Endothelial cell (in vitro differentiated cells): ENCODE measurements around the gene INKA1. TPM values are rescaled to one million over a fixed set of nuclear protein-coding genes. Genes with fewer than 3 reads are reported as not detected.

ENCODE experiments used
- DNase-seq: peaks from one replicate; pipeline ENCODE4 v3.0.0; 2021; ENCODE audit warnings: low spot score
- H3K27ac Mint-ChIP-seq: one replicate; pipeline ENCODE4 v1.8.0; 2021; ENCODE audit warnings: mixed read lengths, inconsistent platforms; ENCODE audit not compliant: unreplicated experiment
- H3K27me3 Mint-ChIP-seq: one replicate; pipeline ENCODE4 v1.8.0; 2021; ENCODE audit warnings: mild to moderate bottlenecking, moderate library complexity, mixed read lengths, inconsistent platforms; ENCODE audit not compliant: unreplicated experiment
- H3K36me3 Mint-ChIP-seq: one replicate; pipeline ENCODE4 v1.8.0; 2021; ENCODE audit warnings: mild to moderate bottlenecking, low read depth, mixed read lengths, inconsistent platforms; ENCODE audit not compliant: unreplicated experiment
- H3K4me1 Mint-ChIP-seq: one replicate; pipeline ENCODE4 v1.8.0; 2021; ENCODE audit warnings: mild to moderate bottlenecking, mixed read lengths, inconsistent platforms; ENCODE audit not compliant: unreplicated experiment
- H3K4me3 Mint-ChIP-seq: one replicate; pipeline ENCODE4 v1.8.0; 2021; ENCODE audit warnings: mild to moderate bottlenecking, mixed read lengths, inconsistent platforms; ENCODE audit not compliant: unreplicated experiment
- H3K9me3 Mint-ChIP-seq: one replicate; pipeline ENCODE4 v1.8.0; 2021; ENCODE audit warnings: mixed read lengths, inconsistent platforms; ENCODE audit not compliant: unreplicated experiment
- CTCF ChIP-seq: fragments of 200-600 bp; sonication (generic); IDR thresholded peaks from one replicate; pipeline ENCODE4 v1.5.0; 2021; ENCODE audit warnings: antibody characterized with exemption; ENCODE audit not compliant: unreplicated experiment
- total RNA-seq: library from RNA; stranded (reverse); fragmentation: NEBNext Ultra II Directional; extraction: Animal tissue kit (Norgen Biotek cat#: 25700); gene quantifications from one replicate; pipeline ENCODE4 v1.2.1, GENCODE V29; 2021; ENCODE audit not compliant: unreplicated experiment

The INKA1 gene
- total RNA-seq, 1 donor from 2014 or later = 57.6 TPM

- DNase-seq = peak; percentile 99
- Mint-ChIP-seq H3K4me1 (peaks cover 39% of the 10 kb centered on the region), H3K9me3 (no peaks in the 10 kb centered on the region), H3K27ac (peak within 1 kb of the TSS; percentile 84), H3K36me3 (peaks cover 4% of the 10 kb centered on the region), H3K27me3 (peaks cover 6% of the 10 kb centered on the region), H3K4me3 (peak within 1 kb of the TSS; percentile 89)
- TF ChIP-seq CTCF = no peak
These were observed 16.5 kb upstream of the INKA1 start, which contains the start of gene IP6K1 for GRCh38 chr3:49786357-49787181. Gene IP6K1 (minus strand): TSS chr3:49786542. CDS start chr3:49748040, 38,502 bp downstream.

GRCh38 chr3:49787182-49787464, 15.9 kb upstream of the INKA1 start:
- Mint-ChIP-seq H3K9me3 (no peaks in the 10 kb centered on the region), H3K4me1 (peaks cover 39% of the 10 kb centered on the region), H3K27ac (peak overlapping the region; percentile 81), H3K4me3 (peak overlapping the region; percentile 81), H3K27me3 (peaks cover 6% of the 10 kb centered on the region), H3K36me3 (peaks cover 4% of the 10 kb centered on the region)
- no peak for TF ChIP-seq CTCF
- no peak for DNase-seq

- Mint-ChIP-seq H3K9me3 (no peaks in the 10 kb centered on the region), H3K36me3 (peaks cover 4% of the 10 kb centered on the region), H3K4me1 (peaks cover 39% of the 10 kb centered on the region), H3K27me3 (peaks cover 6% of the 10 kb centered on the region), H3K4me3 (no peak overlapping the region), H3K27ac (peak overlapping the region; percentile 81)
- TF ChIP-seq CTCF = no peak
- DNase-seq = no peak
These were observed 15.5 kb upstream of the INKA1 start for GRCh38 chr3:49787536-49787935.

GRCh38 chr3:49788056-49788455, 15.0 kb upstream of the INKA1 start:
- no peak for TF ChIP-seq CTCF
- no peaks in the 10 kb centered on the region for H3K9me3 Mint-ChIP-seq
- no peak for DNase-seq
- H3K4me3 Mint-ChIP-seq = no peak overlapping the region
- peaks cover 39% of the 10 kb centered on the region for H3K4me1 Mint-ChIP-seq
- H3K36me3 Mint-ChIP-seq = peaks cover 4% of the 10 kb centered on the region
- H3K27me3 Mint-ChIP-seq = peaks cover 9% of the 10 kb centered on the region
- H3K27ac Mint-ChIP-seq = peak overlapping the region; percentile 38

GRCh38 chr3:49790626-49791411, 12.2 kb upstream of the INKA1 start:
- H3K36me3 Mint-ChIP-seq = peaks cover under 1% of the 10 kb centered on the region
- H3K9me3 Mint-ChIP-seq = no peaks in the 10 kb centered on the region
- H3K4me1 Mint-ChIP-seq = peaks cover 32% of the 10 kb centered on the region

More at GRCh38 chr3:49790626-49791411, 12.2 kb upstream of the INKA1 start:
- Mint-ChIP-seq H3K4me3 (no peak overlapping the region), H3K27ac (peak overlapping the region; percentile 36), H3K27me3 (peaks cover 10% of the 10 kb centered on the region)
- TF ChIP-seq CTCF = no peak
- no peak for DNase-seq
